Activated T-helper 9 cell treated with anti-CD3 and anti-CD28 coated beads, Interleukin-2, amount 50 U/mL, for 16 hours (primary cell): ENCODE data around the gene TM7SF2.
"Not testable (repeated sequence)": the region's sequence is repeated elsewhere in the genome, so short reads cannot be mapped to it uniquely, and the experiment has no call there.

Experiments
- DNase-seq: peaks from one replicate; pipeline ENCODE4 v3.0.0-alpha.2; 2020; ENCODE audit warnings: low read depth

The TM7SF2 gene

DNA sequence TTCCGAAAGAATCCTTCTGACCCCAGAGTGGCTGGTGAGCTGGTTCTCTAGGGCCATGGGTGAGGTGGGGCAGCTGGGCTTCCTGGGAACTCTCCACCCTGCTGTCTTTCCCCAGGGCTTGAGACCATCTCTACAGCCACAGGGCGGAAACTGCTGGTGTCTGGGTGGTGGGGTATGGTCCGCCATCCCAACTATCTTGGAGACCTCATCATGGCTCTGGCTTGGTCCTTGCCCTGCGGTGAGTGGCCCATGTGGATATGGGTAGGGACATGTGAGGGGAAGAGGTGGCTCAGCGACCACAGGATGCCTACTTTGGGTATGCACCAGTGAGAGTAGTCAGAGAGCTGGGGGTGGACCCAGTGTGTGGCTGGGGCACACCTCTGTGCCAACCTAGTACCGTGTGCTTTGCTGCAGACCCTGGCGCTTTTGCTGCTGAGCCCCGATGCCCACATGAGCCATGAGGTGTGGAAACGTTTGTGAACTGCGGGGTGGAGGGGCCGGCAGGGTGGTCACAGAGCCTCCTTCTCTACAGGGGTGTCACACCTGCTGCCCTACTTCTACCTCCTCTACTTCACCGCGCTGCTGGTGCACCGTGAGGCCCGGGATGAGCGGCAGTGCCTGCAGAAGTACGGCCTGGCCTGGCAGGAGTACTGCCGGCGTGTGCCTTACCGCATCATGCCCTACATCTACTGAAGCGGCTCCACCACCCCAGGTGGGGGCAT, 3.9 kb downstream of the TM7SF2 start:
- no peak for DNase-seq

- peak; percentile 46 for DNase-seq
Observed at GRCh38 chr11:65116370-65117205, 4.9 kb downstream of the TM7SF2 start.

DNA sequence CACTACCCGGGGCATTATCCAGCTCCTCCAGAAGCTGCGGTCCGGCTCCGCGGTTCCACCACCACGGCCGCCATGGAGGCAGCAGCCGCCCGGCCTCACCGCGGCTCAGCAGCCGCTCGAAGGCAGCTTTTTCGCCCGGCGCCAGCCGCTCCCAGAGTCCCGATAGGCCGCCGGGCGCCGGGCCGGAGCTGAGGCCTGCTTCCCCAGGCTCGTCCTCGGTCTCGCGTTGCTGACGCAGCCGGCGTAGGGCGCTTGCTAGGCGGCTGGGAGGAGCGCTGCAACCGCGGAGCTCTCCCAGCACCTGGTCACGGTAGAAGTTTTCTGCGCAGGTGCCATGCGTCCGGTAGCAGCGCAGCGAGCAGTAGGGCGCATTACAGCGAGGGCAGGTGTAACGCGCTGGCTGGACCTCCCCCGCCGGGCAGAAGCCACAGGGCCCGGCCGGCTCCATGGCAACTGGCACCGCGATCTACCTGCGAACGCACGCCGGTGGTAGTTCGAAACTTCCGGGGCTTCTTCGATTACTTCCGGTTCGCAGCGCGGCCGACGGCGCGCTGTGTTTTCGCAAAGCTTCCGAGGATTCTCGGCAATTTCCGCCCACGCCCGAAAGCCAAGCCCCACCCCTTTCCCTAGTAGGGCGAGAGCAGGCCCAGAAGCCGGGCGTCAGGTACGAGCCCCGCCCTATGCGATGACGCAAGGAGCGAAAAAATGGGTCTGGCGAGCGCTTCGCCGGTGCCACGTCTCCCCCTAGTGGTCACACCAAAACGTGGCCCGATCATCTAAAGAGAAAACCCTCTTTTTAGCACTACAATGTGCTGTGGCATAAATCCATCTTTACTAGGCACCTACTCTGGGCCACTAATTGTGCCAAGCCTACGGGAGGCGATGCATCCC, 5.8 kb downstream of the TM7SF2 start, which contains the start of gene ZNHIT2:
Gene ZNHIT2, minus strand, starts transcription at position 496 of the 891 bp plus-strand sequence. Its CDS starts 48 bp downstream, at position 448.
- peak; percentile 100 for DNase-seq

GRCh38 chr11:65118097-65118837, 6.6 kb downstream of the TM7SF2 start:
- no peak for DNase-seq

DNA sequence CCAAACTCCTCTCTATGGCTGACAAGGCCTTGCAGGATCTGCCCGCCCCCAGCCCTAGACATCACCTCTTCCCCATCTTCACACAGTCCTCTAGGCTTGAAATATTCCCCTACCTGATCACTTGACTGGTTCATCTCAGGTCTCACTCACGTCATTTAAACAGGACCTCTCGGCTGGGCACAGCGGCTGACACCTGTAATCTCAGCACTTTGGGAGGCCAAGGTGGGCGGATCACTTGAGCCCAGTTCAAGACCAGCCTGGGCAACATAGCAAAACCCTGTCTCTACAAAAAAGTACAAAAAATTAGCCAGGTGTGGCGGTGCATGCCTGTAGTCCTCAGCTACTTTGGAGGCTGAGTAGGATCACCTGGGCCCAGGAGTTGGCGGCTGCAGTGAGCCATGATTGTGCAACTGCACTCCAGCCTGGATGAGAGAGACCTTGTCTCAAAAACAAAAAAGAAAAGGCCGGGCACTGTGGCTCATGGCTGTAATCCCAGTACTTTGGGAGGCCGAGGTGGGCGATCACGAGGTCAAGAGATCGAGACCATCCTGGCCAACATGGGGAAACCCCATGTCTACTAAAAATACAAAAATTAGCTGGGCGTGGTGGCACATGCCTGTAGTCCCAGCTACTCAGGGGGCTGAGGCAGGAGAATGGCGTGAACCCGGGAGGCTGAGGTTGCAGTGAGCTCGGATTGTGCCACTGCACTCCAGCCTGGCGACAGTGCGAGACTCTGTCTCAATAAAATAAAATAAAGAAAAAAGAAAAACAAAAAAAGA, 7.4 kb downstream of the TM7SF2 start:
- not testable (repeated sequence) for DNase-seq

- no peak for DNase-seq
Observed at GRCh38 chr11:65119670-65119995, 8.0 kb downstream of the TM7SF2 start.

DNA sequence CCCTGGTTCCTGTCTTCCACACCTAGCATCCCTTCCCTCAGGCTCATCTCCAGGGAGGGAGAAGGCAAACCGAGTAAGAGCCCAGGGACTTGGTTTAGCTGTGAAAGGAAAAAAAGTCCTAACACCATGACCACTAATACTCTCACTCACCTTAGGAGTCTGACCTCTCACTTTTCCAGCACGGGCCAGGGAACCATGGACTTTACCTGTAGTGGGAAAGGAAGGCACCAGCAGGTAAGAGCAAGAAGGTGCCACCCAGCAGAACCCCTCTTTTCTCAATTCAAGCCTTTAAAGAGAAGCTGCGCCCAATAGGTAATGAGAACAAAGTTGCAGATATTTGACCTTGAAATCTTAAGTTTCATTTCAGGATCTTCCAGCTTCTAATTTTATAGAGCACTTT, 9.2 kb downstream of the TM7SF2 start:
- DNase-seq = no peak

DNA sequence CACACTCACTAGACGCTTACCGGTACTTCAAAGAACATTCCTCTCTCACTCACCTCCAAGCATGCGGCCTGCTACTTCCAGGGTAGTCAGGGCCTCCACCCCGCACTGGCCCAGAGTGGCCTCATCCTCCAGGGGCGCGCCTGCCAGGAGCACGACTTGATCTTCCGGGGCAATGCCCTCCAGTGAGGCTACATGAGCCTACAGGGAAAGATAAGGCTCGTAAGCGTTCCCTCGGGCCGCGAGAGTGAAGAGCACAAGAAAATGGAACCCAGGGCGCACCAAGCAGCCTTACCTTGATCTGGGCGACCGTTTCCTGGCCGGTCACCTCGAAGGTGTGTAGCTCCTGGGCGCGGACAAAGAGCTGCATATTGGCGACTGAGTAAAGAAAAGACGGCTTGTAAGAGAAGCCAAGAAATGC, 9.8 kb downstream of the TM7SF2 start:
- DNase-seq = no peak

GRCh38 chr11:65121865-65122696, 10.4 kb downstream of the TM7SF2 start, which contains the start of the genes FAU and MRPL49:
Gene FAU, minus strand, starts transcription at chr11:65122134. Its CDS starts 321 bp downstream, at chr11:65121813.
Gene MRPL49, plus strand, starts transcription at chr11:65122321. Its CDS starts 26 bp downstream, at chr11:65122347.
- DNase-seq = peak; percentile 98

DNA sequence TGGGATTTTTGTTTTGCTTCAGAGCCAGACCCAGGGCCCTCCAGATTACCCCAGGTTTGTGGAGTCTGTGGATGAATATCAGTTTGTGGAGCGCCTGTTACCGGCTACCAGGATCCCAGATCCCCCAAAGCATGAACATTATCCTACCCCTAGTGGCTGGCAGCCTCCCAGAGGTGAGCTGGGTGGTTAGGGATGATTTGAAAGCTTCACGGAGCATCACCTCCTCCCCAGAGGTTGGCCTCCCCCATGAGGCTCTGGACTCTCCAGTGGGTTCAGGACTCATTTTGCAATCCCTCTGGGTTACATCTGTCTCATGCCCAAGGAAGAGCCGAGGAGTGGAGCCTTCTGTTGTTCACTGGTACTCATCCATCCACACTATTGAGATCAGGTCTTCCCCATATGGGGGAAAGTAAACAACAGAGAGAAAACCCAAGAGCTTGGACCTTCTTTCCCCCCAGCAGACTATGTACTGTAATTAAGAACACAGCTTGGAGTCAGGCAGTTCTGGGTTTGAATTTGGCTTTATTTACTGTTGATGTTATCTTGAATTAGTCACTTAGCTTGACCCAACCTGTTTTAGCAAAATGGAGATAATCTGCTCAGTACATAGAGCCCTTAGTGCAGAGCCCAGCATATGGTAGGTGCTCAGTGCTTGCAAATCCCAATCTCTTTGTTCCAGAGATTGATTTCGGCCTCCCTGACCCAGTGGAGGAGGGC, 13.0 kb downstream of the TM7SF2 start:
- DNase-seq = no peak

- DNase-seq = no peak
Observed at GRCh38 chr11:65125197-65126056, 13.8 kb downstream of the TM7SF2 start.

- DNase-seq = no peak
Observed at GRCh38 chr11:65126624-65127274, 15.1 kb downstream of the TM7SF2 start.

- no peak for DNase-seq
Observed at GRCh38 chr11:65127473-65128181, 16.0 kb downstream of the TM7SF2 start.

- no peak for DNase-seq
Observed at GRCh38 chr11:65128182-65129145, 16.8 kb downstream of the TM7SF2 start.

DNA sequence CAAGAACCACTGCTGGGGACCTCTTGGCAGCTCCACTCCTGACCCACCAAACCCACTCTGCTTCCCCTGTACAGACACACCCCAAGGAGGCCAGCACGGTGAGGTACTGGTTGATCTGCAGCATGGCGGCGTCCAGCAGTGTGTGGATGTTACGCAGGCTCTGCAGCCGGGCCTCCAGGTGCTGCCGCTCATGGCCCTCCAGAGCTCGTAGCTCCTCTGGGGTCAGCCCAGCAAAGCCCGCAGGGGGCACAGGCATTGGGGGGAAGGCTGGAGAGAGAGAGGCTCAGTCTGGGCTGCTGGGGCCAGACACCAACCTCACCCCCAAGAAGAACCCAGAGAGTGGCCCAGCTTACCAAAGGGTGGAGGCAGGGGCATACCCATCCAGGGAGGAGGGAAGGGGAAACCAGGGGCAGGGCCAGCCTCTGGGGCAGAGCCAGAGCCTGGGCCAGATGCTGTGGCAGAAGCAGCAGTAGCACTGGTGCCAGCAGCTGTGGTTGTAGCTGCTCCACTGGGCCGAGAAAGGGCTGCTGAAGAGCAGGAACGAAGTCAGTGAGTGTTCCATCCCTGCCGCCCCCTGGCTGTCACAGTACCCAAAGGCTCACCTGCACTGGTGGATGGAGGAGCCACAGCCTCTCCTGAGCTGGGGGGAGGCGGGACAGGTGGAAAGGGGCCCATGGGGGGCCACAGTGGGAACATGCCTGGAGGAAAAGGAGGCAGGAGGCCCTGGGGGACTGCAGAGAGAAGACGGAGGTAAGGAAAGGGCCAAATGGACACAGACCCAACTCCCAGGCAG, 18.2 kb downstream of the TM7SF2 start:
- no peak for DNase-seq
